Heart left ventricle (tissue), 16 donors: Measurements from ENCODE around the gene ARPP21. TPM values are rescaled to one million over a fixed set of nuclear protein-coding genes. Genes with fewer than 3 reads are reported as not detected.

ENCODE experiments used
- ATAC-seq, 4 donors: fragments of 200-7000 bp; cut with Tn5 transposase; one replicate each; pipeline ENCODE4 v1.9.1; 2020 to 2022; ENCODE audit warnings: moderate library complexity in 4 of 4, mild to moderate bottlenecking in 3 of 4, moderate number of reproducible peaks in 1 of 4
- DNase-seq, 5 donors: peaks; one replicate each; pipeline ENCODE4 v3.0.0-alpha.2; 2020
- H3K27ac ChIP-seq, 12 donors: fragments of 200-600 bp; sonication (generic) in 4 of 12; one replicate each; pipeline versions ENCODE4 v1.5.0 to v1.8.0; 2016 to 2022; ENCODE audit warnings: mild to moderate bottlenecking in 2 of 12
- H3K27me3 ChIP-seq, 9 donors: fragments of 200-600 bp; sonication (generic) in 2 of 9; one replicate each; pipeline versions ENCODE4 v1.5.1 to v1.8.0; 2016 to 2022; ENCODE audit warnings: mild to moderate bottlenecking in 3 of 9
- H3K36me3 ChIP-seq, 9 donors: fragments of 200-600 bp; sonication (generic) in 2 of 9; one replicate each; pipeline versions ENCODE4 v1.5.0 to v1.8.0; 2018 to 2022; ENCODE audit warnings: mild to moderate bottlenecking in 2 of 9
- H3K4me1 ChIP-seq, 12 donors: fragments of 200-600 bp; sonication (generic) in 4 of 12; one replicate each; pipeline versions ENCODE4 v1.5.0 to v1.8.0; 2016 to 2022; ENCODE audit warnings: mild to moderate bottlenecking in 3 of 12
- H3K4me3 ChIP-seq, 12 donors: fragments of 200-600 bp; sonication (generic) in 4 of 12; one replicate each; pipeline versions ENCODE4 v1.5.0 to v1.8.0; 2017 to 2022; ENCODE audit warnings: mild to moderate bottlenecking in 9 of 12, moderate library complexity in 4 of 12
- H3K9me3 ChIP-seq, 12 donors: fragments of 200-600 bp; sonication (generic) in 4 of 12; one replicate each; pipeline versions ENCODE4 v1.5.0 to v1.8.0; 2016 to 2022; ENCODE audit warnings: mild to moderate bottlenecking in 1 of 12
- CTCF ChIP-seq, 12 donors: fragments of 200-600 bp; sonication (generic) in 4 of 12; IDR thresholded peaks; one replicate each; pipeline versions ENCODE4 v1.5.0 to v1.8.0; 2018 to 2022; ENCODE audit warnings: antibody characterized with exemption in 12 of 12, mild to moderate bottlenecking in 5 of 12
- POLR2A ChIP-seq, 2 donors: fragments of 450-650 bp; IDR thresholded peaks; one replicate each; pipeline ENCODE4 v1.6.1; 2017; ENCODE audit warnings: antibody characterized with exemption in 2 of 2, mild to moderate bottlenecking in 2 of 2, moderate library complexity in 2 of 2
- WGBS, 4 donors: extraction: QIAGEN DNeasy Blood & Tissue Kit in 2 of 4; methylation state at CpG; one replicate each; pipeline versions ENCODE4 v1.1.5 to v1.1.7; 2013 to 2018; 5-methylcytosine and 5-hydroxymethylcytosine counted together
- intact Hi-C, 10 donors: fragments of 100-400 bp; cut with DNase I; formaldehyde crosslinking; loops; one replicate each; pipeline versions ENCODE4 v1.11.1 to v1.14.2; 2022
- polyA plus RNA-seq, 2 donors: library from polyadenylated mRNA; stranded (reverse); fragments of 200-250 nt; gene quantifications; one replicate each; pipeline ENCODE4 v1.2.3, GENCODE V29; 2013
- total RNA-seq, 9 donors: library from RNA; depleted of rRNA in 2 of 9; stranded (reverse); fragments of >200 nt in 2 of 9; fragmentation: NEBNext Ultra II Directional in 3 of 9; extraction: Animal tissue kit (Norgen Biotek cat#: 25700) in 3 of 9; gene quantifications; one replicate each; pipeline versions ENCODE4 v1.1.0 to v1.2.4, GENCODE V29; 2016 to 2023
- donor health status: ischemic (EF 13 %, LVEDD 7.1; RV severe dilation, severe dysfunction).
- donor health status: healthy with polysubstance abuse.
- donor health status: DM: no; HTN: yes; CAD: no.
- donor health status: DM: no; HTN: no; CAD: no.
- donor health status: ischemic (EF 25% LVEDD 6.9; RV normal size, moderate dysfunction).
- donor health status: ischemic (EF 25% LVEDD 5.7; RV mildly dilated, moderate dysfunction).
- donor health status: healthy.
- donor health status: DM: yes; HTN: yes; CAD: no.
- donor health status: ischemic (EF 35%, LVEDD 5.7; RV mildly dilated, moderate dysfunction).
- donor health status: nonischemic (EF 11% LVEDD 7.7; RV severe dilation, severe dysfunction).
- donor health status: DM: yes; HTN: yes; CAD: no.
- donor health status: PGD.
- donor health status: ischemic (EF 29% LVEDD 5.4; RV normal size, mild dysfunction).
- donor health status: nonischemic (EF 23%, LVEDD 6.1; RV moderate dilation, normal function).

The ARPP21 gene
- total and polyA plus RNA-seq, 11 donors: 0.01 to 0.98 TPM; not detected in 9

- H3K36me3 ChIP-seq: no peaks in the 10 kb centered on the region
- ATAC-seq (no peak), DNase-seq (no peak)
- no peaks in the 10 kb centered on the region for H3K27me3 ChIP-seq
- TF ChIP-seq CTCF (IDR thresholded peaks at IDR 0.05): no peak
- TF ChIP-seq POLR2A (IDR thresholded peaks at IDR 0.05): no peak
- intact Hi-C loops: no loop called here
- 88 to 100% (median 95%) methylated on average over 1 of the region's 1 CpG for WGBS, 4 donors
- peaks cover 0 to 22% (median 7%) of the 10 kb centered on the region in 12 donors for H3K4me1 ChIP-seq
- H3K9me3 ChIP-seq: no peaks in the 10 kb centered on the region
- no peak overlapping the region for H3K4me3 ChIP-seq
- H3K27ac ChIP-seq: no peak overlapping the region
These were observed 27.6 kb downstream of the ARPP21 start for GRCh38 chr3:35666888-35667287.

GRCh38 chr3:35670408-35670965, 31.2 kb downstream of the ARPP21 start:
- intact Hi-C loops: no loop called here
- WGBS, 4 donors: 86 to 88% (median 87%) methylated on average over 9 of the region's 9 CpGs
- H3K4me3 ChIP-seq: no peak overlapping the region
- ATAC-seq (no peak), DNase-seq (no peak)
- no peaks in the 10 kb centered on the region for H3K27me3 ChIP-seq
- TF ChIP-seq CTCF (IDR thresholded peaks at IDR 0.05) (no peak), POLR2A (IDR thresholded peaks at IDR 0.05) (no peak)
- H3K9me3 ChIP-seq: no peaks in the 10 kb centered on the region
- peaks cover 0 to 3% (median 0%) of the 10 kb centered on the region in 12 donors for H3K4me1 ChIP-seq
- H3K27ac ChIP-seq: no peak overlapping the region
- no peaks in the 10 kb centered on the region for H3K36me3 ChIP-seq

- no peaks in the 10 kb centered on the region for H3K4me1 ChIP-seq
- H3K27ac ChIP-seq: no peak overlapping the region
- no peak for TF ChIP-seq POLR2A (IDR thresholded peaks at IDR 0.05)
These were observed 32.2 kb downstream of the ARPP21 start for GRCh38 chr3:35671483-35671882.

GRCh38 chr3:35673017-35673416, 33.7 kb downstream of the ARPP21 start:
- Histone ChIP-seq H3K9me3 (no peaks in the 10 kb centered on the region), H3K4me3 (no peak overlapping the region), H3K27me3 (no peaks in the 10 kb centered on the region), H3K36me3 (no peaks in the 10 kb centered on the region), H3K4me1 (no peaks in the 10 kb centered on the region), H3K27ac (no peak overlapping the region)
- DNase-seq: no peak
- no peak for TF ChIP-seq POLR2A (IDR thresholded peaks at IDR 0.05)
- TF ChIP-seq CTCF (IDR thresholded peaks at IDR 0.05): no peak
- intact Hi-C loops: no loop called here
- 79 to 83% (median 81%) methylated on average over 3 of the region's 3 CpGs for WGBS, 4 donors
- ATAC-seq: no peak

More at GRCh38 chr3:35671483-35671882, 32.2 kb downstream of the ARPP21 start:
- DNase-seq (no peak), ATAC-seq (no peak)
- intact Hi-C loops: no loop called here
- Histone ChIP-seq H3K27me3 (no peaks in the 10 kb centered on the region), H3K4me3 (no peak overlapping the region), H3K9me3 (no peaks in the 10 kb centered on the region), H3K36me3 (no peaks in the 10 kb centered on the region)
- WGBS, 4 donors: 65 to 74% (median 70%) methylated on average over 2 of the region's 2 CpGs
